ENCODE measurements around the gene NPAS3.

Gene NPAS3

GRCh38 chr14:33736979-33737378 is 798.3 kb downstream of the NPAS3 start:
- DNase-seq: no peak

- DNase-seq: no peak
Observed at GRCh38 chr14:33737446-33737845, 798.8 kb downstream of the NPAS3 start.

DNA sequence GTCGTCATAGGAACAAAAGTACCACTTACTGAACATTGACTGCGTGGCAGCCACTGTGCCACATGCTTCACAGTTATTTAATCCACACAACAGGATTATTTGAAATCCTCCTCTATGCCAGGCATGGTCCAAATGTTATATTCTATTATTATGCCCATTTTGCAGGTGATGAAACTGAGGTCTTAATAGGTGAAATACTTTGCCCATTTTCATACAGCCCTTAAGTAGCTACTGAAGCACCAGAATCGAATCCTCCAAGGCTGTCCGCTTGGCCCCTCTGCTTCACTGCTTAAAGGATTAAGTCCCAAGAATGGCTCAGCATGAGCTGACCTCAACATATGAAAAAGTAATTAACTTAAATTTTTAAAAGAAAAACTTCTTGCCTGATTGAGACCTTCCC is 799.4 kb downstream of the NPAS3 start:
- DNase-seq: no peak

DNA sequence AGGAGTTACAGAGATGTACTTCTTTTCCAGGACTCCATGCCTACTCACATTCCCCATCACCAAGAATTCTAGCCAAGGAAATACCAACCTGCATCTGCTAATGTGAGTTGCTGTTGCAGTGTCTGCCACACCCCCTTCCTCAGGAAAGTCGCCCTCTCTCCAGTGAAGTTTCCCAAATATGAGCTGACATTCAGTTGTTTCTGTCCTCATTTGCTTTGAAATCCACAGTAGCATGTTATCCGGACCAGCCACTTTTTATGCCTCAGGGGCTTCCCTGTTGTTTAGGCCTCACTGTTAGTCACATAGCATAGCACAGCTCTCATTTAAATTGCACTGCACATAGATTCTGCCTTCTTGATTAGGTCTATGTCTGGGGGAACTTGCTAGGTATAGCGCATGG is 799.8 kb downstream of the NPAS3 start:
- DNase-seq: no peak

- DNase-seq: no peak
Observed at GRCh38 chr14:33740531-33740930, 801.9 kb downstream of the NPAS3 start.

DNA sequence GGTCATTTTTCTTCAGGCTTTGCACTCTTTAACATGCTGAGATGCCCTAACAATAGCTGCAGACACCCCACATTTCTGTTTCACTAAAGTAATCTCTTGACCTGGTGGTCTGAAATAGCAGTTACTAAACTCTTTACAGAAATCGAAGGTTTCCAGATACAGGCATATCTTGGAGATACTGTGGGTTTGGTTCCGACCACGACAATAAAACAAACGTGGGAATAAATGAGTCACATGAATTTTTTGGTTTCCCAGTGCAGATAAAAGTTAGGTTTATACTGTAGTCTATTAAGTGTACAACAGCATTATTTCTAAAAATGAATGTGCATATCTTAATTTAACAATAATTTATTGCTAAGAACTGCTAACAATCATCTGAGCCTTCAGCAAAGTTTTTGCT is 803.5 kb downstream of the NPAS3 start:
- DNase-seq: no peak

DNA sequence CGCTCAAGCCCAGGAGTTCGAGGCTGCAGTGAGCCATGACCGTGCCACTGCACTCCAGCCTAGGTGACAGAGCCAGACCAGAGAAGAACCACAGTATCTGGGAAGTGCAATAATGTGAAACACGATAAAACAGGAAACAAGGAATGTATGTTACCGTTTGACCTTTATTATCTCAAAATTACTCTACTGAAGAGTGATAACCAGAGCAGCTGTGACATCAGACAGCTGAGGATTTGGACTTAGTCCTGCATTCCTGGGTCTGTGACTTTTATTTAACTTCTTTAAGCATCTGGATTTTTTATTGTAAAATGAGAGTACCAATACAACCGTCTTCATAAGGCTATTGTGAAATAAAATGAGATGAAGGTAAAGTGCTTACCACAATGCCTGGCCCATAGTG is 806.5 kb downstream of the NPAS3 start:
- no peak for DNase-seq

GRCh38 chr14:33747749-33748148 is 809.1 kb downstream of the NPAS3 start:
- DNase-seq: no peak

- no peak for DNase-seq
Observed at GRCh38 chr14:33754261-33754660, 815.6 kb downstream of the NPAS3 start.

GRCh38 chr14:33755358-33755757 is 816.7 kb downstream of the NPAS3 start:
- DNase-seq: no peak

DNA sequence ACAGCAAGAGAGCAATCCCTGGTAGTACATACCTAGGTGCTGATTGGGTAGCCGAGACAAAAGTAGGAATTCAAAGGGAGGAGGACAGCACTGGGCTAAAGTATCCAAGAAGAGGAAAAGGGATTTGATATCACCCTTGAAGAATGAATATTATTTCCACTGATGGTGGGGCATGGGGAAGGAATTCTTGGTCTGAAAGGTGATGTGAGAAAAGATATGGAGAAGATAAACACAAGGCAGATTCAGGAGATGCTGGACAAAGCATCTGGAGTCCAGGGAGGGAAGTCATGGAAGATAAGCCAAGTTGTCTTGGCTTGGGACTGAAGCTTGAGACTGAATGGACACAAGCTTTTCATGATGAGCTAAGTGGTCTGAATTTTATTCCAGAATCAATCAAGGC is 818.2 kb downstream of the NPAS3 start:
- DNase-seq: no peak

DNA sequence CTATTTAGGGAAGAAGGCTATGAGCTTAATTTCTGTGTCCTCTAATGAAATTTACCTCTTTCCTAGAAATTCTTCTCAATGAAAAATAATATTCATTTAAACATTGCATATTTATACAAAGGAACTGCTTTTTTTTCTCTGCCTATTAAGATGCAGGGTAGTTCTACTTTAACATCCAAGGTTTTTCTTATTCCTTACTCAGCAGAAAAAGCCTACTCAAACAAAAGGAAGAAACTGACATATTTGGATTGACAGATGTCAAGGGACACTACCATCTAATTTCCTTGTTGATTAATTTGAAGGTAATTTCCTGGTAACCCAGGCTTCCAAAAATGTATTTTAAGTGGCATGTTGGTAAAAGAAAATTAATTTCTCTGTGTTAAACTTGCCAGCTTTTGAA is 819.9 kb downstream of the NPAS3 start:
- no peak for DNase-seq

GRCh38 chr14:33762161-33762851 is 823.6 kb downstream of the NPAS3 start:
- no peak for DNase-seq

DNA sequence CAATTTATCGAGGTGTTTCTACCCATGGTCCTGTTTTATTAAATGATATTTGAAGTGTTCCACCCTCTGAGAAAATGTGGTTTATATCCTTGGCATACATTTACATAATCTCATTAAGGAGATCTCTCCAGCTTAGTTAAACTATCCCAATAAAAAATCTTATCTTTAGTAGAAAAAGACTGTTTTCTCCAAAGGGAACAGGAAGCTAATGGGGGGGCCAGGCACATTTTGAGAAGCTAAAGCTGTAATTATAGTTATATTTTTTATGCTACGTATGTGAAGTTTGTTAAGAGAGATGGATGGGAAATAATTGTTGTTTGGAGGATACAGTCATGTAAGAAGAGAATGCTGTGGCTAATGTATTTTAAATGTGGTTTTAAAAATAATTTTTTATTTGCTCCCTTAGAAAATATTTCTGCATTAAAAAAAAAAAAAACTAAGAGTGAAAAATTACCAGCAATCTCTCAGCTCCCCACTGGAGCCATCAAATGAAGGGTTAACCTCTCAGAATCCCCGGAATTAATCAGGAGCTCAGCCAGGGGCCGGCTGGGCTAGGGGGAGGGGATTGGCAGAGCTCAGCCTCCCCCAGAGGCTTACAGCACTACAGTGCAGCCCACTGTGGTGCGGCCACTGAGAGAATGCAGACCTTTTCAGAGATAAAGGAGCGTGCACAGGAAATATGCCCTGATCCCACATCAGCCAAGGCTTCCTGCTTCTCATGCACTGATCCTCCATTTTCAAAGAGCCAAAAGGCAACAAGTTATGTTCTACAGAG is 826.4 kb downstream of the NPAS3 start:
- DNase-seq: no peak

DNA sequence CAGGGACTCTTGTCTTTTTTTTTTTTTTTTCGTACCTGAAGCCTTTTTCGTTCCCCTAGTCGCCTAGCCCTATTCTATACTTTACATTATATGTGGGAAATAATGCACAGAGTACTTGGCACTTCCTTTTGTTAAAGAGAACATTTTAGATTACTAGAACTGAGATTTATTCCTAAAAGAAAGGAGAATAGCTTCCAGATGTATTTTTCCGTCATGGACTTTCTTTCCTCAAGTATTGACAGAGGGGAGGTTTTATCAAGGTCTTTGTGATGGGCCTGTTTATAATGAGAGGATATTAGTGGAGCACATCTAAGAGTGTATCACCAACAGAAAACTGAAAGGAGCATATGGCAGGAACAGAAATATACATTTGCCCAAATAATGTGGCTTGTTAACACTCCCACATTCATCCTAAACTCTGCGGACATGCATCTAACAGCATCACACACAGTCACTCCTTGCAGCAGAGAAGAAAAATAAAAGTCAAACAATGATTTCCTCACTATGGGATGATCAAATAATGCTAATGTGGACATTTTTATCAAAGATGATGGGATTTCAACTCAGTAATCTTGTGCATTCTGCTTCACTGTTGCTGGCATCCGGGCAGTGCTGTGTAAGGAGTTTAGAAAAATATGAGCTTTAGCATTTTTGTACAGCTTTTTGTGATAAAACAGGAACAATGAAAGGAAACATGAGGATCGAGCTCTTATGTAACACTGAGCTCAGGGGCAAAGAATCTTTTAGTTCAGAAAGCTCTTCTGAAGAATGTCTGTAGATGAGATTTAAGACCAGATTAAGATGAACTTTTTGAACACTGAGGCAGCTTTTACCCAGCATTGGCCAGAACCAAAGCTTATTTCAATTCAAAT is 829.1 kb downstream of the NPAS3 start:
- no peak for DNase-seq

GRCh38 chr14:33768458-33768830 is 829.8 kb downstream of the NPAS3 start:
- no peak for DNase-seq

- DNase-seq: no peak
Observed at GRCh38 chr14:33773205-33774030, 834.7 kb downstream of the NPAS3 start.

GRCh38 chr14:33774161-33774560 is 835.5 kb downstream of the NPAS3 start:
- DNase-seq: no peak

GRCh38 chr14:33774723-33775470 is 836.2 kb downstream of the NPAS3 start:
- no peak for DNase-seq

GRCh38 chr14:33776871-33777270 is 838.2 kb downstream of the NPAS3 start:
- no peak for DNase-seq

- no peak for DNase-seq
Observed at GRCh38 chr14:33777681-33778080, 839.0 kb downstream of the NPAS3 start.

GRCh38 chr14:33780035-33780434 is 841.4 kb downstream of the NPAS3 start:
- no peak for DNase-seq
